HG02623 (cell line): ENCODE measurements around the gene ATP6AP2.
"Not testable (repeated sequence)": the region's sequence is repeated elsewhere in the genome, so short reads cannot be mapped to it uniquely, and the experiment has no call there.

ENCODE experiments used
- ATAC-seq: cut with Tn5 transposase; IDR thresholded peaks from one replicate; pipeline ENCODE4 v1.9.1; 2021; ENCODE audit warnings: moderate library complexity; ENCODE audit not compliant: unreplicated experiment

ATP6AP2 gene

DNA sequence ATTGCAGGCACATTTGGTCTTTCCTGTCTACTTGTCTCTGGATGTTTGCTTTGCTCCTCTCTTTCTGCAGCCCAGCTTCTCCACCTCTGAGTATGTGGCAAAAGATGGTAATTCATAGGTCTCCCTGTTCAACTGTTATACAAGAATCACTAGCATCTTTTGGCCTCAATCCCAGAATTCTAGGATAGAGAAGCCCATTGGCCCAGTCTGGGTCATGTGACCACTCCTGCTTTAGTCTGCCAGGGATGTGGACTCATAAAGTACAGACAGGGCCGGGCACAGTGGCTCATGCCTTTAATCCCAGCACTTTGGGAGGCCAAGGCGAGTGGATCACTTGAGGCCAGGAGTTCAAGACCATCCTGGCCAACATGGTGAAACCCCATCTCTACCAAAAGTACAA, 5.4 kb upstream of the ATP6AP2 start:
- ATAC-seq: not testable (repeated sequence)

- ATAC-seq: no peak
Observed at GRCh38 chrX:40576291-40576690, 4.5 kb upstream of the ATP6AP2 start.

DNA sequence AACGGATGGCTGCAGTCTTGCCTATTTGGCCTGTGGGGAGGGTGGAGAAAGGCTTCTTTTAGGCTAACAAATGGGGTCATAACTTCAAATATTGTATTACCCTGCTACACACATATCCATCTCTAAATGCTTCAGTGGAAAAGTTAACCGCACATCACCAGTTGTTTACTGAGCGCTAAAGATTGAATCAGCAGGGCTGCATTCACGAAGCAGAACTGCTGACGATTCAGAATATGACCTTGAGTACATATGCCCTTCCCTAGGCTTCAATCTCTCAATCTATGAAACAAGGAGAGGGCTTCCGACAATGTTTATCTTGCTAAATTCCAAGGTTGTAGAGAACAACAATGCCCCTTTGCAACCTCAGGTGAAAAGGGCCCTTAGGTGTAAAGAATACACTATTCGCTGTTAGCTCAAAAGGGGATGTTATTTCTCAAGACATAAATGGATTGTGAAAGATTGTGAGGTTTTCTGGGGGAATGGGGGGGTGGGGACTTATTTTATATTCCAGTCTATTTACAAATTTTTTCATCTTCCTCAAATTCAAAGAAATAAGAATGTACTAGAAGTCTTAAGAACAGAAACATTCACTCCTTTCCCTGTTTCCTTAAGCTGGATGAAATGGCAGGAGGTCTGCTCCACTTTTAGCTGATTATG, 2.6 kb upstream of the ATP6AP2 start:
- no peak for ATAC-seq

- ATAC-seq: no peak
Observed at GRCh38 chrX:40579141-40579540, 1.6 kb upstream of the ATP6AP2 start.

GRCh38 chrX:40579900-40580536, 752 bp upstream of the ATP6AP2 start:
- peak; percentile 41 for ATAC-seq

- no peak for ATAC-seq
Observed at GRCh38 chrX:40581336-40581920, 658 bp downstream of the ATP6AP2 start.

DNA sequence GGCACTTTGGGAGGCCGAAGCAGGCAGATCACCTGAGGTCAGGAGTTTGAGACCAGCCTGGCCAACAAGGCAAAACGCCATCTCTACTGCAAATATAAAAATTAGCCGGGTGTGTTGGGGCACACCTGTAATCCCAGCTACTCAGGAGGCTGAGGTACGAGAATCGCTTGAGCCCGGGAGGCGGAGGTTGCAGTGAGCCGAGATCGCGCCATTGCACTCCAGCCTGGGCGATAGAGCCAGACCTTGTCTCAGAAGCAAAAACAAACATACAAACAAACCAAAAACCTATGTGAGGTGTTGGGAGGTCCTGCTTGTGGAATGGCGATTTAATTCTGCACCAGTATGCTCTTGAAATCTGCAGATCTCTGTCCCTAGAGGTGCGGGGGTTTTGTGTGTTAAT, 1.4 kb downstream of the ATP6AP2 start:
- ATAC-seq: not testable (repeated sequence)

GRCh38 chrX:40582811-40583210, 2.0 kb downstream of the ATP6AP2 start:
- ATAC-seq: no peak

DNA sequence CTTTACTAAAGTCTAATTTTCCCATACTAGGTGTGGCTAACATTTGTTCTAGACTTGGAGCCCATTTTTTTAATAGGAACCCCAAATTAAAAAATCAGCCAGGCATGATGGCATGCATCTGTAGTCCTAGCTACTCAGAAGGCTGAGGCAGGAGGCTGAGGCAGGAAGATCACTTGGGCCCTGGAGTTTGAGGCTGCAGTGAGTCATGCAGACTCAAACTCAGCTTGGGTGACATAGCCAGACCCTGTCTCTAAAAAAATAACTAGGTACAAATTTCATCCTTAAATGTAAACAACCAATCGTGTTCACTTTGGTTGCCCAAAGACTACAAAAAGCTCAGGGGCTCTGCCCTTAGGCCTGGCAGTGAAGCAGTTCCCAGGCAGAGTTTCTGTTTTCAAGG, 6.9 kb downstream of the ATP6AP2 start:
- ATAC-seq: not testable (repeated sequence)

- not testable (repeated sequence) for ATAC-seq
Observed at GRCh38 chrX:40589616-40590321, 9.0 kb downstream of the ATP6AP2 start.

- ATAC-seq: no peak
Observed at GRCh38 chrX:40603446-40603845, 22.7 kb downstream of the ATP6AP2 start.

DNA sequence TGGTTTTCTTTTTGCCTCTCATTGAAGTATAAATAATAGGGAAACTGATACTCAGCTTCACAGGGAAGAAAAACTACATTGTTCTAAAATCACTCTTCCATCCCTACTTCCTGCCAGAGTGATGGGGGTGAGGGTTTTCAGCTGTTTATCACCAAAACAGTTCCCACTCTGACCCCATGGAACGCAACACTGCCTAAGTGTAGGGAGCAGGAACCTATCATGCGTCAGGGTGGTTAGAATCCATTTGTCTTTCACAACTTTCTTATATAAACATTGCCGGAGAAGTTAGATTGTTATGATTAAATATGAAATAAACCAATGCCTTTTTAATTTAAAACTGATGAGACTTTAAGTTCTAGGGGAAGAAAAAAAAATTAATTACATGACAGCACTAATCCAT, 26.6 kb downstream of the ATP6AP2 start:
- ATAC-seq: no peak

GRCh38 chrX:40612511-40612910, 31.7 kb downstream of the ATP6AP2 start:
- ATAC-seq: no peak

- ATAC-seq: no peak
Observed at GRCh38 chrX:40615976-40616375, 35.2 kb downstream of the ATP6AP2 start.

GRCh38 chrX:40617566-40617965, 36.8 kb downstream of the ATP6AP2 start:
- no peak for ATAC-seq

GRCh38 chrX:40622479-40623138, 41.8 kb downstream of the ATP6AP2 start:
- no peak for ATAC-seq

DNA sequence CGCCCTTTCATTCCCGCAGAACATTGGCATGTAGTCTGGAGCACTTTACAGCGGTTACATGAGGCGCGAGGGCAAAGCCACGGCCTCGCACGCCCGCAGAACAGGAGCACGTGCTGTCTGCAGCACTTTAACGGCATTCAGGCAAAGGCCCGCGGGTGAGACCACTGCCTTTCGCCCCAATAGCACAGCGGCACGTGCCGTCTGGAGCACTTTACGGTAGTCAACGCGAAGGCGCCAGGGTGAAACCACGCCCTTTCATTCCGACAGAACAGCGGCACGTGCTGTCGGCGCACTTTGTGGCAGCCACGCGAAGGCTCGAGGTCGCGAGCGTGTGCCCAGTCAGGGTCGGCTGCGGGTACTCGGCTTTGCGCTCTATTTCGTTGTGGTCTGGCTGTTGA, 42.4 kb downstream of the ATP6AP2 start, which contains the start of gene MPC1L:
Gene MPC1L, plus strand, starts transcription at position 290 of the 398 bp plus-strand sequence. CDS start 138 bp downstream, outside the sequence.
- ATAC-seq: no peak

DNA sequence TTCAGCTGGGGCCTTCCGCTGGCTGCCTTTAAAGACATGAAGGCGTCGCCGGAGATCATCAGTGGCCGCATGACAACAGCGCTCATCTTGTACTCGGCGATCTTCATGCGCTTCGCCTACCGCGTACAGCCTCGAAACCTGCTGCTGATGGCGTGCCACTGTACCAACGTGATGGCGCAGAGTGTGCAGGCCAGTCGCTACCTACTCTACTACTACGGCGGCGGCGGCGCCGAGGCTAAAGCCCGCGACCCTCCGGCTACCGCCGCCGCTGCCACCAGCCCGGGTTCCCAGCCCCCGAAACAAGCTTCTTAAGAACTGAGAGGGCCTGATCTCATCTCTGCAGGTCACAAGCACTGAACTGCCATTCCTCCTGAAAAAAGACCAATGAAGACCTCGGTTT, 42.9 kb downstream of the ATP6AP2 start:
- ATAC-seq: no peak

- no peak for ATAC-seq
Observed at GRCh38 chrX:40625294-40625693, 44.5 kb downstream of the ATP6AP2 start.

DNA sequence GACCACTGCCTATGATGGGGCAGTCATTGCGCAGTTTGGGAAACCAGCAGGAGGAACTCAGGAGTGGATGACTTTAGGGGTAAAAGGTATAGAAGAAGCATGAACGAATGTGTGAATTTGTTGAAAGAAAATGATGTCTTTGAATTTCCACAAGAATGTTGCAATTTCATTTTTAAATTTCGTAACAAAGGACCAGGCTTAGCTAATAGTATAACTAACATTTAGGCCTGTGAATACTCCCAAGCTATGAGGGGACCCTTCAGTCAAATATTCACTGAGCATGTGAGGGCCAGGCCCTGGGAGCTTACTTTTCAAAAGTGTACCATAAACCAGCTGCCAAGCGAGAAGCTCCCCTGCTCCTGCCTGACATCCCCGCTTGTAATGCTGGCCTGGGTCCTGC, 47.7 kb downstream of the ATP6AP2 start:
- no peak for ATAC-seq

DNA sequence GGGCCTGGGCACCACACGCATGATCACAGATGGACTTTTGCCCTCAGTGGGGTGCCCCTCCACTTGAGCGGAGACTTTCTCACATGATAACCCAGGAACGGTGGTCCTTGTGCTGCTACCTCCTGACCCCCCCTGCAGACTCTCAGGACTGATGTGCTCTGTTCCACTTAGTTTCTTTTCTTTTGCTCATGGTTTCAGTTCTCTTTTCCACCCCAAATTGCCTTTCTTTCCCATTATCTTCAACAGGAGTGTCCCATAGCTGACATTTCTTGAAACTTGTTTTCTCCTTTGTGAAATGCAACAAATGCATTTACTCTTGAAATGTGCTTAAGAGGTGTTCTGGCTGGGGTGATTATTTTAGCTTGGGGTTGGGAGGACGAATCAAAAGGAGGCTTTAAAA, 51.4 kb downstream of the ATP6AP2 start:
- ATAC-seq: no peak
